ES-I3 (cell line): ENCODE data around the gene CSTPP1.

ENCODE experiments used
- H3K36me3 ChIP-seq: 2 replicates; pipeline ENCODE4 v1.6.1; 2013; ENCODE audit warnings: mild to moderate bottlenecking, low read length, control low read depth, moderate library complexity; ENCODE audit not compliant: insufficient read depth
- H3K4me1 ChIP-seq: 2 replicates; pipeline ENCODE4 v1.6.1; 2013; ENCODE audit warnings: mild to moderate bottlenecking, control low read depth, low read length; ENCODE audit not compliant: insufficient read depth
- H3K9ac ChIP-seq: 2 replicates; pipeline ENCODE4 v1.6.1; 2013; ENCODE audit warnings: low read depth, mild to moderate bottlenecking, low read length, moderate library complexity
- H3K9me3 ChIP-seq: 2 replicates; pipeline ENCODE4 v1.6.1; 2013; ENCODE audit warnings: mild to moderate bottlenecking, low read length, moderate library complexity; ENCODE audit not compliant: control insufficient read depth, insufficient read depth

Gene CSTPP1

DNA sequence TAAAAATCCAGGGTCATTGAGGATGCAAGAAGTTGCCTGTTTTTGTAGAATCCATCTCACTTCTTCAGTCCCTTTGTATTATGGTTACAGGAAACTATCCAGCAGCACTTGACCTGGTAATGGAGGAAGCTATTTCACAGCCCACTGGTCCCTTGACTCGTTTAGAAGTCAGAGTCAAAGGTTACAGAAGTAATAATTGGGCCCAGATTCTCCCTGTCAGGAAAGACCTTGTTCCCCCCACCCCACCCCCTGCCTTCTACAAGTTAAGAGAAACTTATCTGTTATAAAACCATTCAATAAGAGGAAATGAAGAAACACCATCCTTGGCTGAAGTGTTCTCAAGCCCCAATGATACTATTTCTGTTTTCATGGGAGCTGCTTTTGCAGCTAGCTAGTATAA, 65.8 kb downstream of the CSTPP1 start:
- no peak overlapping the region for H3K9ac ChIP-seq
- H3K36me3 ChIP-seq: no peaks in the 10 kb centered on the region
- H3K4me1 ChIP-seq: no peaks in the 10 kb centered on the region

DNA sequence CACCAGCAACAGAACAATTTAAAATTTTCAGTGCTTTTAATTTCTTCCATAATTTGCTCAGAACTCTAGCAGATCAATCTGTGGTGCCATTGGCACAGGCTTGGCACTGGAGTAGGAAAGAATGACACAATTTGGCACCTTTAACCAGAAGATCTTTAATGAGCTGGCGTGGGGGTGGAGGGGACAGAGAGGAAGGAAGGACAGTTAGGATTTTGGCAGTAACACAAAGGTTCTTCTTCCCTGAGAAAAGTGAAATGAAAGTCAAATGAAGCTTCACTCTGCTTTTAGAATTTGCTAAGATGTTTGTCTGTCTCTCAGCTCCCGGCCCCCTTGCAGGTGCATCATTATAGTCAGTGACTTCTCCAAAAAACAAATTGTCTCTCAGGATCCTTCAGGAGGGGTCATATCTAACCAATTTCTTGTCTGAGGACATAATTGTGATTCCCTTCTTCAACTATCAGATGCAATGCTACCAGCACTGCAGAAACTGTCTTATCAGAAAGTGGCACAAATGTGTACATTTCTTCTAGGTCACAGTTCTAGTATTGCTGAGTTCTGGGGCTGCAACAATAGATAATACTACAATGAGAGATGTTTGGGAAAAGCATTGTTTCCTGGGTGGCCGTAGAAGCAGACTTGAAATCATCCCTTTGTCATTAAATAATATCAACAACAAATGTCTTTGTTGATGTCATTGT, 66.8 kb downstream of the CSTPP1 start:
- Histone ChIP-seq H3K9ac (no peak overlapping the region), H3K36me3 (no peaks in the 10 kb centered on the region), H3K9me3 (no peaks in the 10 kb centered on the region), H3K4me1 (no peaks in the 10 kb centered on the region)

More for the DNA sequence above, 65.8 kb downstream of the CSTPP1 start:
- no peaks in the 10 kb centered on the region for H3K9me3 ChIP-seq

DNA sequence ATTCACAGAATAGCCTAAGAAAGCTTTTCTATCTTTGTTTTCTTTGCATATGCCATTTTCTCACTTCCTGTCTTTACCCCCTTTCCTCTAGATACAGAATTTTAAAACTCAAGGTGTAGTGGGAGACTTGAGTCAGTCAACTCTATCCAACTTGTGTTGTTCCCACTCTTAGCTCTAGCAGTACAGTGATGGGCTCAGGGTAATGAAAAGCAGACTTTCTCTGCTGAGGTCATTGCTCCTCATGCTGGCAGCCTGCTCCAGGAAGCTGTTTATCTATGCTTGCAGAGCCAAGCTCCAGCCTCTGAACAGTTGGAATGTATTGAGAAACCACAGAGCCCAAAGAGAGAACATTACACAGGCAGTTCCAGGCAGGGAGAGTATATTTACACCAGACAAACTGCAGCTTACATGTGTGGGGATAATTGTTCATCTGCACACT, 68.1 kb downstream of the CSTPP1 start:
- H3K36me3 ChIP-seq: no peaks in the 10 kb centered on the region
- no peak overlapping the region for H3K9ac ChIP-seq
- H3K4me1 ChIP-seq: no peaks in the 10 kb centered on the region
- no peaks in the 10 kb centered on the region for H3K9me3 ChIP-seq

DNA sequence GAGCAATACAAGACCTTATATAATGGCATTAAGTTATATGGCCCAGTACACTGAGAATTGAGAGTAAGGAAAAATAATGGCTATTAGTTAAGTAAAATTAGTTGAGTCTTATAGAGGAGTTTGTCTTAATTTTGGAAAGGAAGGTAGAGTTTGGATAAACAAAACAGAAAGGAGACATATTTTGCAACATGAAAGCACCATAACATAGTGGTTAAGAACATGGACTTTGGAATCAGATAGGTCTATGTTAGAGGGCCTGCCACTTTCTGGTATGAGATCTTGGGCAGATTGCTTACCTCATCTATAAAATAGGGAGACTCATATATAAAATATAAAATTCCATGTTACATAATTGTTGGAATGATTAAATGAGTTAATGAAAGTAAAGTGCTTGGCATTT, 68.9 kb downstream of the CSTPP1 start:
- H3K9ac ChIP-seq: no peak overlapping the region
- H3K36me3 ChIP-seq: no peaks in the 10 kb centered on the region
- no peaks in the 10 kb centered on the region for H3K9me3 ChIP-seq
- no peaks in the 10 kb centered on the region for H3K4me1 ChIP-seq

DNA sequence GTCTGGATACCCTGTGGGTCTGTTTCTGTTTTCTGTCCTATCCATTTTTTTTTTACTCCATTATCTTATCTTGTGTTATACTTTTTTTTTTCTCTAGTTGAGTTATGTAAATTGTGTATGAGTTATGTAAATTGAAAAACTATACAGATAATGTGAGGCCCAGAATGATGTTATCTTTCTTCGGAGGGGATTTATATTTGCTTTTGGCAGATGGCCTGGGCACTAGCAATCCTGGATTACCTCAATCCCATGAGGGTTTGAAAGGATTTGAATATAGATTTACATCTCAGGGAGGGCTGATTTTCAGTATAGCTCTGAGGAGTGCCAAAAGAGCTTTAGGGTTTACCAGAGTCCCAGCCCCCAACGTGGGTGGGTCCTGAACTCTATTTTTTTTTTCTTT, 71.0 kb downstream of the CSTPP1 start:
- Histone ChIP-seq H3K36me3 (no peaks in the 10 kb centered on the region), H3K9ac (no peak overlapping the region), H3K9me3 (no peaks in the 10 kb centered on the region), H3K4me1 (no peaks in the 10 kb centered on the region)

DNA sequence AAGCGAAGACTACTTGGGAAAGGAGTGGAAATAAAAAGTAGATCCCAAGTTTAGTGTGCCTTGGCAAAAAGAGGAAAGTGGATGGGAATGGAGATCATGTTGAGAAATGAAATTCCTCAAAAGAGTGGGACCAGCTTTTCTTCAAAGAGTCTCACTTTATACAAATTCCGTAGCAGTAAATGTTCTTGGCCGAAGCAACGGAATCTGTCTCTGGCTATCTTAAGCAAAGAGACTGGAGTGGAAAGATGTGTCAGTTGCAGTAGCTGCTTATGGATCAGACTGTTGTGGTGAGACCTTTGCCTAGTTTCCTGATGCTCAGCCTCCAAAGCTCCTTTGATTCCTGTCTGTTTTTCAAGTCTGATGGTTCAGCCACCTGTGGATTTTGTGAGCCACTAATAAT, 73.6 kb downstream of the CSTPP1 start:
- Histone ChIP-seq H3K36me3 (no peaks in the 10 kb centered on the region), H3K4me1 (no peaks in the 10 kb centered on the region), H3K9me3 (no peaks in the 10 kb centered on the region)

DNA sequence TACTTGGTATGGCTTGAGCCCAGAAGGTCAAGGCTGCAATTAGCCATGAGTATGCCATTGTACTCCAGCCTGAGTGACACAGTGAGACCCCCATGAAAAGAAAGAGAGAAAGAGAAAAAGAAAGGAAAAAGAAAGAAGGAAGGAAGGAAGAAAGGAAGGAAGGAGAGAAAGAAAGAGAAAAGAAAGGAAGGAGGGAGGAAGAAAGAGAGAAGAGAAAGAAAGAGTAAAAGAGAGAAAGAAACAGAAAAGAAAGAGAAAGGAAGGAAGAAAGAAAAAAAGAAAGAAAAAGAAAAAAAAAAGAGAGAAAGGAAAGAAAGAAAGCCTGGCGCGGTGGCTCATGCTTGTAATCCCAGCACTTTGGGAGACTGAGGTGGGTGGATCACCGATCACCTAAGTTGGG, 77.5 kb downstream of the CSTPP1 start:
- Histone ChIP-seq H3K9me3 (no peaks in the 10 kb centered on the region), H3K36me3 (no peaks in the 10 kb centered on the region), H3K9ac (no peak overlapping the region), H3K4me1 (no peaks in the 10 kb centered on the region)

More for the DNA sequence above, 73.6 kb downstream of the CSTPP1 start:
- H3K9ac ChIP-seq: no peak overlapping the region

DNA sequence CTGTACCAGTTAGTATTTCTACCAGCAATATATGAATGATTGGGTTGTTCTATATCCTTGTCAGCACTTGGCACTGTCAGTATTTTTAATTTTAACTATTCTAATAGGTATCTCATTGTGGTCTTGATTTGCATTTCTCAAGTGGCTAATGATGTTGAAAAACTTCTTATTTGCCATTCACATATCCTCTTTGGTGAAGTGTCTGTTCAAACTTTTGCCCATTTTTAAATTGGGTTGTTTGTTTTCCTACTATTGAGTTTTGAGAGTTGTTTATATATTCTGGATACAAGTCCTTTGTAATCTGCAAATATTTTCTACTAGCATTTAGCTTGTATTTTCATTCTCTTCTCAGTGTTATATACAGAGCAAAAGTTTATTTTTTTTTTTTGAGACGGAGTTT, 82.1 kb downstream of the CSTPP1 start:
- Histone ChIP-seq H3K36me3 (no peaks in the 10 kb centered on the region), H3K9ac (no peak overlapping the region)

DNA sequence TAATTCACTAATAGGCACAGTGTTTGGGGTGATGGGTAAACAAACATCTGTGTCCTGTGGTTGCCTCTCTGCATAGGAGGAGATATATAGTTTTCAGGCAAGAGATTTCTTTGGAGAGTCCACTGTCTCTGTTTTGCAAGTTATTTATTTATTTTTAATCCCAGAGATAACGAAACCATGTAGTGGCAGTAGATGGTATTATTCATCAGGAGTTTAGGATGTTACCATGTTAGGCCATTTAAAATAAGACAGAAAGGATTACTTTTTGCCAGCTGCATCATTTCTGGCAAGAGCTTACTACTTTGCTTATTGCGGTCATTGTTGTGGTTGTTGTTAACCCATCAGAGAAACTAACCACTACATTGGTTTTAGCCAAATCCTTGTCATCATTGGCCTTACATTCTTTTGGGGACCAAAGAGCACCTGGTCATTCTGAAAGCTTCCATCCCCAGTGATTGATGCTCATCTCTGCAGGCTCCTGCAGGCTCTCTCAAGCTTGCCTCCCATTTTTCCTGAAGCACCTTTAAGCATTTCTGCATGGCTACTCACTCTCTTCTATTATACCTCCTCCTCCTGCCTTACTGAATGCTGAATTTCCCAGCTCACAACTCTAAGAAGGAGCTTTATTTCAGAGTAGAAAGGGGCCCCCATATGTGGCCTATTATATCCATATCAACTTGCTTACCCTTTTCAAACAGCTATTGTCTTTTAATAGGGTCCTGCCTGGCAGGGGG, 84.4 kb downstream of the CSTPP1 start:
- Histone ChIP-seq H3K9ac (no peak overlapping the region), H3K9me3 (no peaks in the 10 kb centered on the region), H3K4me1 (peaks cover 13% of the 10 kb centered on the region), H3K36me3 (no peaks in the 10 kb centered on the region)

More for the DNA sequence above, 82.1 kb downstream of the CSTPP1 start:
- H3K4me1 ChIP-seq: peaks cover 13% of the 10 kb centered on the region
- no peaks in the 10 kb centered on the region for H3K9me3 ChIP-seq

DNA sequence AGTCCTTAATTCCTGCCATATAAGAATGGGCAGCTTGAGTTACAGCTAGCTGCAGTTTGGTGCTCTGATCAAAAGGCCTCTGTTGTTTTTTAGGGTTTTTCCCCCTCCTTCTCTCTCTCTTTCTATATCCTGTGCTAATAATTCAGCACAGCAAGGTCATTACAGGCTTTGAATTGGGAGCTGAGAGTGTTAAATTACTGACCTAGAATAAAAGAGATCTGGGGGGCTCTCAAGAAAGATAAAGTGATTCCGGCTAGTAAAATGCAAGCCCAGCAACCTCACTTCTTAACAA, 84.9 kb downstream of the CSTPP1 start:
- H3K36me3 ChIP-seq: no peaks in the 10 kb centered on the region
- peaks cover 13% of the 10 kb centered on the region for H3K4me1 ChIP-seq
- H3K9me3 ChIP-seq: no peaks in the 10 kb centered on the region
- no peak overlapping the region for H3K9ac ChIP-seq

DNA sequence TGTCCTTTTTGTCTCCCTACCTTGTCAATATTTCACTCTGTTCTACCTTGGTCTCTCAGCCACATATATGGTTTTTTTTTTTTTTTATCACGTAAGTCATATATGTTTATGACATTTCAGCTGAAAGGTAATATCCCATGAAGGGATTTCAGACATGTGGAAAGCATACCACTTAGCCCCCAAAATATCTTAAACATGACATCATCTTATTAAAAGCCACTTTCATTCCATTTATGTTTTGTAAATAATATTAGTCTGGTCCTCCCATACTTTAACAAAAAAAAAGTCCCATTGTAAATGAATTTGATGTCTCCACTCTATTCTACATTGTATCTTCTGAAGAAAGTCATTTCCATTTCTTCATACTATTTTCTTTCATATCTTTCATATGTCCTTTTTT, 85.4 kb downstream of the CSTPP1 start:
- Histone ChIP-seq H3K4me1 (peaks cover 13% of the 10 kb centered on the region), H3K9ac (no peak overlapping the region), H3K36me3 (no peaks in the 10 kb centered on the region), H3K9me3 (no peaks in the 10 kb centered on the region)

DNA sequence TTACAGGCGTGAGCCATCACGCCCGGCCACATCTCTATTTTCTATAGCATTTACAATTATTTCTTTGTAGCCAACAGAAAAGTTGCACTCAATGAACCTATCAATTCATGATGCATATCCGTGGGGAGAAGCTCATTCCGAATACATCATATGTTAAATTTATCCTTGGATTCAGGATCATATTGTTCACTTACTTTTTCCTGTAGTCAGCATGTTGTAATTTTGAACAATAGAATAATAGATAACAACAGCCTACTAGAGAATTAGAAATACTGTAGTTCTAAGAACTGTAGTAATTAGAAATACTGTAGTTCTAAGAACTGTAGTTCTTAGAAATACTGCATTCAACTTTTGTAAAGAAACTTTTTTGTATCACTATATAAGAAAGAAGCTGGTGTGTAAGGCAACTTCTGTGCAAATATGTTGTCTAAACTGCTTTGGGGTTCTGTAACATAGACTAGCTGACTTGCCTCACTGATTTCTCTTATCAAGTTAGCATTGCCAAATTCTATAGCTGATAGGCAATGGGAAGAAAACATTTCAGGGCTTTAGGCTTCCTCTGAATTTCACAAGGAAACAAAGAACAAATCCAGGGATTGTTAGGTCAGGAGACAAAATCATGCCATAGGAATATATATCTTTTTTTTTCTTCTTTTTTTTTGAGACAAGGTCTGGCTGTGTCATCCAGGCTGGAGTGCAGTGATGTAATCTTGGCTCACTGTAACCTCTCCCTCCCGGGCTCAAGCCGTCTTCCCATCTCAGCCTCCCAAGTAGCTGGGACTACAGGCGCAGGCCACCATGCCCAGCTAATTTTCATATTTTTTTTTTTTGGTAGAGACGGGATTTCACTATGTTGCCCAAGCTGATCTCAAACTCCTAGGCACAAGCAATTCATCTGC, 91.9 kb downstream of the CSTPP1 start:
- H3K9me3 ChIP-seq: no peaks in the 10 kb centered on the region
- no peaks in the 10 kb centered on the region for H3K36me3 ChIP-seq
- H3K4me1 ChIP-seq: no peaks in the 10 kb centered on the region
- no peak overlapping the region for H3K9ac ChIP-seq

DNA sequence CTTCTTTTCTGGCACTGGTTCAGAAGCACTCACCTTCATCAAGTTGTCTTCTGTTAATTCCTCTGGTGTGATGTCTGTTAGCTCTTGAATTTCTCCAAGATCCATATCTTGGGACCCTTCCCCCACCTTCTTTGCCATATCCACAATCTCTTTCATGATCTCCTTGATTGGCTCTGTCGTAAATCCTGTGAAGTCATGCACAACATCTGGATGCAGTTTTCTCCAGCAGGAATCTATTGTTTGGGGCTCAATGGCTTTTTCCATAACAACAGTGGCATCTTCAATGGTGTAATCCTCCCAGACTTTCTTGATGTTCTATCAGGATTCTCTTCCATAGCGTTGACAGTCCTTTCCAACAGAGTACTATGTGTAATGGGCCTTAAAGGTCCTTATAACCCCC, 96.9 kb downstream of the CSTPP1 start:
- Histone ChIP-seq H3K4me1 (no peaks in the 10 kb centered on the region), H3K9ac (no peak overlapping the region), H3K36me3 (no peaks in the 10 kb centered on the region), H3K9me3 (no peaks in the 10 kb centered on the region)

DNA sequence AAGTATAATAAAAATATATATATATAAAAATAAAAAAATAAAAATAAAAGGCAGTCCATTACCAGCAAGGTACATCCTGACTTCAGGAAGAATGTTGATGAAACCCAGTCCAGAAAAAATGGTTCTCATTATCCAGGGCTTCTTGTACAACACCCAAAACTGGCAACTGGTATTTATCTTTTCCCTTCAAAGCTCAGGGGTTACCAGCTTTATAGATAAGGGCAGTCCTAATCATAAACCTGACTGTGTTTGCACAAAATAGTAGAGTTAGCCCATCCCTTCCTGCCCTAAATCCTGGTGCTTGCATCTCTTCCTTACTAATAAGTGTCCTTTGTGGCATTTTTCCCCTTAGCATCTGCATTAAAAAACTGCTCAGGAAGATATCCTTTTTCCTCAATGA, 97.5 kb downstream of the CSTPP1 start:
- Histone ChIP-seq H3K36me3 (no peaks in the 10 kb centered on the region), H3K9me3 (no peaks in the 10 kb centered on the region)

More for the DNA sequence above, 97.5 kb downstream of the CSTPP1 start:
- Histone ChIP-seq H3K9ac (no peak overlapping the region), H3K4me1 (no peaks in the 10 kb centered on the region)
